SIG-M5 (cell line): ENCODE data around the gene DHX15.

Experiments
- DNase-seq: peaks from one replicate; lab custom pipeline; 2025; lab: John Stamatoyannopoulos, UW

Gene DHX15

GRCh38 chr4:24584211-24584850, at the start of gene DHX15:
DHX15 (minus strand) TSS chr4:24584554; CDS start chr4:24584393, 161 bp downstream.
- DNase-seq, result peak; percentile 89

GRCh38 chr4:24632011-24632410, 47.7 kb upstream of the DHX15 start:
- no peak for DNase-seq

GRCh38 chr4:24630937-24631336, 46.6 kb upstream of the DHX15 start:
- no peak for DNase-seq

GRCh38 chr4:24625091-24625490, 40.7 kb upstream of the DHX15 start:
- DNase-seq, result no peak

GRCh38 chr4:24624381-24624780, 40.0 kb upstream of the DHX15 start:
- DNase-seq, result no peak

- DNase-seq, result no peak
Measured at GRCh38 chr4:24622146-24622834, 37.9 kb upstream of the DHX15 start.

- no peak for DNase-seq
Measured at GRCh38 chr4:24615977-24616376, 31.6 kb upstream of the DHX15 start.

GRCh38 chr4:24614881-24615280, 30.5 kb upstream of the DHX15 start:
- DNase-seq, result no peak

GRCh38 chr4:24613502-24613901, 29.1 kb upstream of the DHX15 start:
- no peak for DNase-seq

GRCh38 chr4:24611575-24611974, 27.2 kb upstream of the DHX15 start:
- no peak for DNase-seq

GRCh38 chr4:24607334-24607733, 23.0 kb upstream of the DHX15 start:
- no peak for DNase-seq

- DNase-seq, result no peak
Measured at GRCh38 chr4:24605216-24605615, 20.9 kb upstream of the DHX15 start.

GRCh38 chr4:24604558-24605214, 20.3 kb upstream of the DHX15 start:
- DNase-seq, result no peak

- no peak for DNase-seq
Measured at GRCh38 chr4:24603343-24603742, 19.0 kb upstream of the DHX15 start.

- DNase-seq, result no peak
Measured at GRCh38 chr4:24601121-24601520, 16.8 kb upstream of the DHX15 start.

GRCh38 chr4:24599275-24599674, 14.9 kb upstream of the DHX15 start:
- DNase-seq, result no peak

- no peak for DNase-seq
Measured at GRCh38 chr4:24598025-24598424, 13.7 kb upstream of the DHX15 start.

- no peak for DNase-seq
Measured at GRCh38 chr4:24595659-24596058, 11.3 kb upstream of the DHX15 start.

- no peak for DNase-seq
Measured at GRCh38 chr4:24594887-24595286, 10.5 kb upstream of the DHX15 start.

GRCh38 chr4:24589448-24589847, 5.1 kb upstream of the DHX15 start:
- DNase-seq, result no peak

- DNase-seq, result no peak
Measured at GRCh38 chr4:24588216-24588954, 4.0 kb upstream of the DHX15 start.

GRCh38 chr4:24583451-24584210, 723 bp downstream of the DHX15 start:
- peak; percentile 1 for DNase-seq
